ENCODE results near the gene SLAMF7.

GRCh38 chr1:160726114-160726497 lies 12.9 kb upstream of the SLAMF7 start:
- TF ChIP-seq POLR2A (IDR thresholded peaks at IDR 0.05) = no peak
- no peak for TF ChIP-seq CTCF (IDR thresholded peaks at IDR 0.05)

Data from Peyer's patch (tissue), 4 donors.